22Rv1 (cell line): Measurements from ENCODE around the gene COL1A1.

Experiments used
- H3K27ac ChIP-seq: fragments of 450-650 bp; 2 replicates; pipeline ENCODE4 v1.5.1; 2017
- ZFX ChIP-seq: fragments of 450-650 bp; IDR thresholded peaks from 2 replicates; pipeline ENCODE4 v1.6.1; 2017; ENCODE audit warnings: antibody characterized with exemption, borderline replicate concordance
- TF ChIP-seq, protein P1 (sequence below): fragments of 450-650 bp; IDR thresholded peaks from 2 replicates; pipeline ENCODE4 v1.5.1; 2017; ENCODE audit warnings: mild to moderate bottlenecking

COL1A1 gene

DNA sequence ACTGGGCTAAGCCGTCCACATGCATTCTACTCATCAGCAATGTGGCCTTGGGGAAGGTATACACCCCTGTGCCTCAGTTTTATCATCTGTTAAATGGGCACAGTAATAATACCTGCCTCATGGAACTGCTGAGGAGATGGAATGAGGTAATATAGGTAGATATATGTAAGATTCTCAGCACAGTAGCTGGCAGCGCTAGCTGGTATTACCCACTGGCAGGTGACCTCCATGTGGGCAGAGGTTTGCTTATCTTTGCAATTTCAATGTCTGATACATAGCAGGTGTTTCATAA, 36.8 kb downstream of the COL1A1 start:
- TF ChIP-seq ZFX: no peak
- TF ChIP-seq, protein P1, sequence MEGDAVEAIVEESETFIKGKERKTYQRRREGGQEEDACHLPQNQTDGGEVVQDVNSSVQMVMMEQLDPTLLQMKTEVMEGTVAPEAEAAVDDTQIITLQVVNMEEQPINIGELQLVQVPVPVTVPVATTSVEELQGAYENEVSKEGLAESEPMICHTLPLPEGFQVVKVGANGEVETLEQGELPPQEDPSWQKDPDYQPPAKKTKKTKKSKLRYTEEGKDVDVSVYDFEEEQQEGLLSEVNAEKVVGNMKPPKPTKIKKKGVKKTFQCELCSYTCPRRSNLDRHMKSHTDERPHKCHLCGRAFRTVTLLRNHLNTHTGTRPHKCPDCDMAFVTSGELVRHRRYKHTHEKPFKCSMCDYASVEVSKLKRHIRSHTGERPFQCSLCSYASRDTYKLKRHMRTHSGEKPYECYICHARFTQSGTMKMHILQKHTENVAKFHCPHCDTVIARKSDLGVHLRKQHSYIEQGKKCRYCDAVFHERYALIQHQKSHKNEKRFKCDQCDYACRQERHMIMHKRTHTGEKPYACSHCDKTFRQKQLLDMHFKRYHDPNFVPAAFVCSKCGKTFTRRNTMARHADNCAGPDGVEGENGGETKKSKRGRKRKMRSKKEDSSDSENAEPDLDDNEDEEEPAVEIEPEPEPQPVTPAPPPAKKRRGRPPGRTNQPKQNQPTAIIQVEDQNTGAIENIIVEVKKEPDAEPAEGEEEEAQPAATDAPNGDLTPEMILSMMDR: no peak
- H3K27ac ChIP-seq: no peak overlapping the region

DNA sequence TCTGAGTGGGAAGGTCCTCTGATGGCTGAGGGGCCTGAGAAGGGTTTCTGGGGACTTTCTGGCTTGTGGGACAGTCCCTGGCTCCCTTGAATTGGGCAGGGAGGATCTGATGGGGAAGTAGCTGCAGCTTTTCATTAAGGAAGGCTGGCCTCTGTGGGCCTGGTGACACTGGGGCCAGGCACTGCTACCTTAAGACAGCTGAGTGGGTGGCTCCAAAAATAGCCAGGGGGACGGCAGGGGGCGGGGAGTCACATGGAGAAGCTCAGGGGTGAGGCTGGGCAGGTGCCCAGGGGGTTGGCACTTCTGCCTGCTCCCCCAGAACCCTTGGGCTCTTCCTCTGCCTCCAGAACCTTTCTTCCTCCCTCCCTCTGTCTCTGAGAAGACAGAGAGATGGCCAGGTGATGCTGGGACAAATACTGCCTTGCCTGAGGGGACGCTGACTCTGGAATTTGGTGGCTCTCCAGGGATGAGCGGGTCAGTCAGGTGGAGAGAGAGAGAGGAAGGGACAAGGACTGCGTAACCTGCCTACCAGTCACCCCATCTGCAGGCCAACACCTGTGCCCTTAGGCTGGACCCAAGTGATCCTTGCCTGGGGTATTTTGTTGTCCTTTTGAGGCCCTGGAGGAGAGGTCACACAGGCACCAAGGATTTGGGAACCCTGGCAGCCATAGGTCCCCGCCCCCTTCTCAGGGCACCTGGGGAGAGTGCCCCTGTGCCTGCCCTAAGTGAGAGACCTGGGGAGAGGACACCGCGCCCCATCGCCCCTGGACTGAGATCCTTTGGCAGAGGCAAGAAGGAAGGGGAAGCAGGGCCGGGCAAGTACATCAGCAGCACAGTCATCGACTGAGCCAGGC, 37.4 kb downstream of the COL1A1 start:
- no peak for TF ChIP-seq ZFX
- TF ChIP-seq, protein P1: no peak
- no peak overlapping the region for H3K27ac ChIP-seq

DNA sequence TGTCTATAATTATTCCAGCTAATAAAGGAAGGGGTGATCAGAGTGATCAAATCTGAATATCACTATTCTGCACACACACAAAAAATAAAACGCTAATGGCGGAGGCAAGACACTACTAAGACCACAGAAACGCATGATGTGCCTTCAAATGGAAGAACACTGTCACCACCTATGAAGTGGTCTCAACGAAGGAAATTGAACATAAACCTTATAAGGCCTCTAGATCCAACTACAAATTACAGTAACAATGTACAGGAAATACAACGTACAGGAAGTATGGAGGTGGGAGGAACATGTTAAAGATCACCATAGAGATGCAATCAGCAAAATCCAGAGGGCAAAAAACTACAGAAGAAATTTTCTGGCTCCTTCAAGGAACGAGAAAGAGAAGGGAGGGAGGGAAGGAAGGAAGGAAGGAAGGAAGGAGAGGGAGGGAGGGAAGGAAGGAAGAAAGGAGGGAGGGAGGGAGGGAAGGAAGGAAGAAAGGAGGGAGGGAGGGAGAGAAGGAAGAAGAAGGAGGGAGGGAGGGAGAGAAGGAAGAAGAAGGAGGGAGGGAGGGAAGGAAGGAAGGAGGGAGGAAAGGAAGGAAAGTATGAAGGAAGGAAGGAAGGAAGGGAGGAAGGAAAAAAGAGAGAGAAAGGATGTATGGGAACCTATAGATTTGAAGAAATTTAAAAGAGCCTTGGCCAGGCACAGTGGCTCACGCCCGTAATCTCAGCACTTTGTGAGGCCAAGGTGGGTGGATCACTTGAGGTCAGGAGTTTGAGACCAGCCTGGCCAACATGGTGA, 38.8 kb downstream of the COL1A1 start:
- TF ChIP-seq, protein P1: no peak
- TF ChIP-seq ZFX: no peak
- no peak overlapping the region for H3K27ac ChIP-seq

DNA sequence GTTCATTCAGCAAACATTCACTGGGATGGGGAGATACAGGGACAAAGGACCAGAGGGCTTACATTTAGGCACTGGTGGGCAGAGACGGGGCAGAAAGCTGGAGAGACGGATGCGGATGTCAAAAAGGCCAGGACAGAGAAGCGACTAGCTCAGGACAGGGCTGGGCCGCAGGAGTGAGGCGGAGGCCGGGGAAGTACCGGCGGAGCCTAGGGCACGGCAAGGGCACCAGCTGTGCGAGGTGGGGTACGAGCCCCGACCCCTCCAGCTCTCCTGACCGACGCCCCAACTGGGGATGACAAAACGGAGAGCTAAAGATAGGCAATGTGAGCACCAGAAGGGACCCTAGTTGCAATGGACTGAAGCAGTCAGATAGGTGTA, 39.5 kb downstream of the COL1A1 start:
- H3K27ac ChIP-seq: no peak overlapping the region
- TF ChIP-seq ZFX: no peak
- TF ChIP-seq, protein P1: no peak

DNA sequence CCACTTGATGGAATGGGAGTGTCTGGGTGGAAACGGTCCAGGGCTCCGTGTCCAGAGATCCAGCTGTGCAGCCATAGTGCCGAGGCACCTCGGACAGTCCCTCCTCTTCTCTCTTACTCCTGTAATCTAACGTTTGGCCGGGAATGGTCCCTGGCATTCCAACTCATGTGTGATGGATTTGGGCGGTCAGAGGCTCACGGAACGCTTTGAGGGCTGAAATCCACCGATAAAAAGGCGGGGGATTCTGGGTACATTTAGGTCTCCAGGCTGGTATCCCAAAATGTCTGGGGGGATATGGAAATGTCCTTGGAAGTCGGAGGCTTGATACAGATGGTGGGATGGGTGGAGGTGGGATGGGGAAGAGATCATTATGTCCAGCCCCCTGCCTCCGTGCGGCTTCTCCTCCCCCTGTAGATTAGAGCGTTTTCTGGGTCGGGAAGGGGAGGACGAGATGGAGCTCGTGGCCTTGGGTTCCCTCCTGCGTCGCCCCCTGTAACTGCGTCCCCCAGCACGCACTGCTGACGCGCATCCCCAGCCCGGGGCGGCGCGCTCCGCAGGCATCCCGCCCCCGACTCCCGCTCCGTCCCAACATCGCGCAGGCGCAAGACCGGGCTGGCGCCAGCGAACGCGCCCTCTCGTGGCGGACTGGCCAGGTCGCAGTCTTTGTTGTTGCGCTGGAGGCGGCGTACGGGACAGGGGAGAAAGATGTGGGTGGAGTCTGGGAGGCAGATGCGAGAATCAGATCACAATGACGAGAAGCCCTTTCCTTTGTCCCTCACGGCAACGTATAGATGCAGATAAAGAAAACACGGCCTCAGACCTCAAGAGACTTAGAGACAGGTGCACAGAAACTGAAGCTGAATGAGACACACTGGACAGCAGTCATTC, 40.2 kb downstream of the COL1A1 start:
- H3K27ac ChIP-seq: peak overlapping the region; percentile 37

DNA sequence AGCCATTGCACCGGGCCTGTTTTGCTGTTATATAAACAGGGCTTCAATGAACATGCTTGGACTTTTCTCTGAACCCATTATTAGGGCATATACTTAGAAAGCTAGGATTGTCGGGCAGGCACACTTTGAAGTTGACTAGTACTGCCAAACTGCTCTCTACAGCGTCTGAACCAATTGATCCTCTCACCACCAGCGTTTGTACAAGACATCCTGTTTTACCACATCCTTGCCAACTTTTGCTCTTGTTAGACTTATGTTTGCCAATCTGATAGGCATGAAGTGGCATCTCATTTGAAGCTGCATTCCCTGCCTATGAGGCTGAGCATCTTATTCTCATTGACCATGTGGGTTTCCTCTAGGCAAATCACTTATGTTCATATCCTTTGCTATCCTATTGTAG, 43.5 kb downstream of the COL1A1 start:
- TF ChIP-seq ZFX: no peak
- TF ChIP-seq, protein P1: no peak
- no peak overlapping the region for H3K27ac ChIP-seq

More for the DNA sequence above, 40.2 kb downstream of the COL1A1 start:
- TF ChIP-seq, protein P1: peak; percentile 98
- no peak for TF ChIP-seq ZFX
